H54 (cell line): ENCODE data around the gene SMYD5.
A peak's percentile ranks its signal among the peaks of the same experiment; 100 is the strongest.
"Not testable (repeated sequence)": the region's sequence is repeated elsewhere in the genome, so short reads cannot be mapped to it uniquely, and the experiment has no call there.

Experiments used
- DNase-seq: peaks from one replicate; pipeline ENCODE4 v3.0.0; 2011; ENCODE audit warnings: low spot score, mixed read lengths; ENCODE audit not compliant: insufficient read length
- FAIRE-seq: peaks from 3 replicates; lab custom pipeline; 2011; peaks lifted over from hg19 to GRCh38; lab: Jason Lieb, UNC
- POLR2A ChIP-seq: IDR thresholded peaks from 2 replicates; pipeline ENCODE4 v1.6.1; 2011; ENCODE audit warnings: low read depth, mild to moderate bottlenecking, low read length

Gene SMYD5

DNA sequence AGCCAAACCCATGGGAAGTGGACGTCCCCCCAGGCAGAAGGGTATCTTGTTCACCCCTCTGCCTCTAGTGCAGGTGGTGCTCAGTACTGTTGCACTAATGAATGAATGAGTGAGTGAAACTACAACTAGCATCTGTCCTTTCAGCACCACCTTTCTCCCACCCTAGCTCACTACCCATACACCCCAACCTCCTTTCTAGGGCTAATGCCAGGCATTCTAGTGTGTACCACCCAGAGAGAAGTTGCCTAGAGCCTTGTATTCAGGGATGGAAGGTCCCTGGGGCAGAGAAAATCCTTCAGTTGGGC lies 42.5 kb downstream of the SMYD5 start:
- FAIRE-seq (no peak), DNase-seq (no peak)
- TF ChIP-seq POLR2A = no peak

- DNase-seq = no peak
- no peak for TF ChIP-seq POLR2A
- FAIRE-seq = no peak
These were observed 43.0 kb downstream of the SMYD5 start for GRCh38 chr2:73257021-73257420.

DNA sequence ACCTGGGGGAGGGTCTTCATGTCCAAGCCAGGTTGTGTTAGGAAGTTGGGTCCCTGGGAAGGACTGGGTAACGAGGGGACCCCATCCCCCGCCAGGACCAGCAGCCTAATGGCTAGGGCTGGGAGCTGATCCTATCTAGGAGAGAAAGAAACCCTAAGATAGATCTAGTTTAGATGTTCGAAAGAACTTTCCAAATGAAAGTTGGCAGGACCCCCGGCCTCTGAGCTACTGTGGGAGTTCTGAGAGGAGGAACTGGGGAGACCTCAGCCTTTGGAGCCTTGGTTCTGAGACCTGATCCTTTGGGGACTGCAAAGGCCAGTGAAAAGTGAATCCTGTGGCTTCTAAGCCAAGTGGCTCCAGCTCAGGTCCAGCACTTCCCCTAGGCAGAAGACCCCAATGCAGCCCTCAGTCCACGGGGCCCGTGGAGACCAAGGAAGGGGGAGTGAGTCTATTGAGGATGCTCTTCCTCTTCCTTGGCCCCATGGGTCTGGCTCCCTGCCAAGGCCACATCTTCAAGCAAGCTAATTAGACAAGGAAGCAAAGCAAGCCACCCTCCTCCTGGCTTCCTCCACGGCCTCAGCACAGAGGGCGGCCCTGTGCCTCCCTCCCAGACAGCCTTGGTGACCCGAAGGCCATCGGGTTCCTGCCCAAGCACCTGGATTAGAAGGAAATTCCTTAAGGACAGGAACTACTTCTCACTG lies 43.5 kb downstream of the SMYD5 start:
- no peak for TF ChIP-seq POLR2A
- DNase-seq (no peak), FAIRE-seq (no peak)

- FAIRE-seq = no peak
- TF ChIP-seq POLR2A = no peak
- no peak for DNase-seq
These were observed 44.3 kb downstream of the SMYD5 start for GRCh38 chr2:73258186-73258912.

- no peak for TF ChIP-seq POLR2A
- FAIRE-seq = no peak
- no peak for DNase-seq
These were observed 44.8 kb downstream of the SMYD5 start for GRCh38 chr2:73258913-73259215.

DNA sequence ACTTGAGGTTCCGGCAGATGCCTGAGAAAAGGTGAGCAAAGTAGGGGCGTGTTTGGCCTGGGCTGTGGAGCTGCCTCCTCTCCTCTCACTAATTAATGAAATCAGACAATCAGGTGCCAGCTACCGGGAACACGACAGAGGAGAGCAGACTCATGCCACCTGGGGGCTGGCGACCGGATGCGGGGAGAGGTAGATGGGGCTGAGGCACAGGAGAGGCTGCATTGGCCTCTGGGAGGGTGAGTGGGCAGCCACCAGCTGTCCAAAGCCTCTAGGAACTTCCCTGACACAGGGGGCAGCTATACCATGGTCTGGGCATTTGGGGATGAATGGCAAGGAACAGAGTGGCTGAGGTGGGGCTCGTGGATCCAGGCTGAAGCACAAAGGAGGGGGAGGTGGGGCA lies 45.2 kb downstream of the SMYD5 start:
- no peak for FAIRE-seq
- TF ChIP-seq POLR2A = no peak
- no peak for DNase-seq

DNA sequence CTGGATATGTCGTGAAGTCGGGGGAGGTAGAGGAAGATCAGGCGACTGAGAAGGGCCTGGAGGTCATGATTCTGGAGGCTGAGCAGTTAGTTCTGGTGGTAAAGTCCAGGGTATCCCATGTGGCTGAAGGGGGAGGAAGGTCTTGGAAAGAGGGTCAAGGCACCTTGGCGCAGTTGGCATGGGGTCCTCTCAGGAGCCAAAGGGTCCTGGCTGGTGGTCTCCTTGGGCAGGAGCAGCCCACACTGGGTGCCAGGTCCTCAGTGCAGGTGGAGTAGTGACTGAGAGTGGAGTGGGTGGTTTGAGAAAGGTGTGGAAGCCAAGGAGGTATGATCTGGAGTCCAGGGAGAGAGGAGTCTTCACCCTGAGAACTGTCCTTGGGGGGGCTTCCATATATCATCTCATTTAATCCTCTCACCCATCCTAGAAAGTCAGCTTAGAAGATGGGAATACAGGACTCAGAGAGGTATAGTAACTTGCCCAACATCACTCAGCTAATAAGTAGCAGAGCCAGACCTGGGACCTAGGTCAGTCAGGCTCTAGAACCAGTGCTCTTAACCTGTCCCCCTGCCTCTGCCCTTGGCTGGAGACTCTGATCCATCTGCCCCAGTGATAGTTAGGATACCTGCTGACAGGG lies 45.8 kb downstream of the SMYD5 start:
- FAIRE-seq = no peak
- no peak for DNase-seq
- TF ChIP-seq POLR2A = no peak

GRCh38 chr2:73260338-73260984 lies 46.4 kb downstream of the SMYD5 start:
- TF ChIP-seq POLR2A = no peak
- no peak for FAIRE-seq
- DNase-seq = peak; percentile 68

GRCh38 chr2:73262108-73262651 lies 48.1 kb downstream of the SMYD5 start:
- FAIRE-seq (no peak), DNase-seq (no peak)
- TF ChIP-seq POLR2A = no peak

- not testable (repeated sequence) for DNase-seq, FAIRE-seq
These were observed 48.8 kb downstream of the SMYD5 start for GRCh38 chr2:73262691-73263429.

- no peak for DNase-seq
- no peak for FAIRE-seq
- TF ChIP-seq POLR2A = no peak
These were observed 49.7 kb downstream of the SMYD5 start for GRCh38 chr2:73263540-73264331.

DNA sequence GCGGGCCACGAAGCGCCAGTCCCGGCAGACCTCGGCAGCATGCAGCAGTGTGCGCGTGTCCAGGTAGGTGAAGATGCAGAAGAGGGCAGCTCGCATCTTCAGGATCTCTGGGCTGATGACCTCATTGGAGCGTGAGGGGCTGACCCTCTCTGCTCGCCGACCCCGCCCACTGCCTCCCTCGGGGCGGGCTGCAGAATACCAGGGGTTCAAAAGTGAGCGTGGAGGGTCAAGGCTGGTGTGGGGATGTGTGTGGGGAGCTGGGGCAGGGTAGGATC lies 50.2 kb downstream of the SMYD5 start:
- FAIRE-seq (no peak), DNase-seq (no peak)
- TF ChIP-seq POLR2A = no peak

- no peak for DNase-seq
- TF ChIP-seq POLR2A = no peak
- no peak for FAIRE-seq
These were observed 50.7 kb downstream of the SMYD5 start for GRCh38 chr2:73264783-73265182.
